ENCODE results near the gene KATNB1. TPM values are rescaled to one million over a fixed set of nuclear protein-coding genes. Genes with fewer than 3 reads are reported as not detected.

The KATNB1 gene
- polyA plus RNA-seq, 3 donors, result 16.9 to 35.6 (median 17.7) TPM

- Histone ChIP-seq H3K9ac (ENCODE audit: insufficient read depth, low read length, poor library complexity, severe bottlenecking) (no peak overlapping the region), H3K36me3 (replicated peaks in 1 of 2; ENCODE audit: control insufficient read depth in 1 of 2, insufficient read depth in 2 of 2, low read length in 2 of 2) (no peaks in the 10 kb centered on the region), H3K79me2 (ENCODE audit: insufficient read depth, low read length) (no peaks in the 10 kb centered on the region), H3K9me3 (replicated peaks in 1 of 2; ENCODE audit: control insufficient read depth in 1 of 2, insufficient read depth in 1 of 2, low read length in 2 of 2) (no peaks in the 10 kb centered on the region), H3K27me3 (ENCODE audit: control insufficient read depth in 2 of 2, insufficient read depth in 2 of 2, low read length in 2 of 2) (no peaks in the 10 kb centered on the region), H3K4me3 (replicated peaks in 1 of 3; ENCODE audit: low read depth in 2 of 3, low read length in 3 of 3) (no peak overlapping the region), H3K27ac (ENCODE audit: low read depth in 1 of 2, low read length in 2 of 2) (no peak overlapping the region), H4K20me1 (ENCODE audit: insufficient read depth, low read length) (no peaks in the 10 kb centered on the region), H2AFZ (ENCODE audit: insufficient read depth, low read depth, low read length, poor library complexity, severe bottlenecking) (no peak overlapping the region), H3K4me2 (replicated peaks; ENCODE audit: extremely low read depth, low read length, poor library complexity, severe bottlenecking) (no peak overlapping the region), H3K4me1 (ENCODE audit: control insufficient read depth in 1 of 2, insufficient read depth in 2 of 2, low read length in 2 of 2) (no peaks in the 10 kb centered on the region)
- no peak overlapping the region for H3K4me3 Mint-ChIP-seq
- H3K9me3 Mint-ChIP-seq, result peaks cover 0 to 2% (median 0%) of the 10 kb centered on the region in 7 donors
- H3K27me3 Mint-ChIP-seq (ENCODE audit: low read depth in 3 of 3), result peaks cover 0 to 2% (median 2%) of the 10 kb centered on the region in 3 donors
- TF ChIP-seq, protein P1, sequence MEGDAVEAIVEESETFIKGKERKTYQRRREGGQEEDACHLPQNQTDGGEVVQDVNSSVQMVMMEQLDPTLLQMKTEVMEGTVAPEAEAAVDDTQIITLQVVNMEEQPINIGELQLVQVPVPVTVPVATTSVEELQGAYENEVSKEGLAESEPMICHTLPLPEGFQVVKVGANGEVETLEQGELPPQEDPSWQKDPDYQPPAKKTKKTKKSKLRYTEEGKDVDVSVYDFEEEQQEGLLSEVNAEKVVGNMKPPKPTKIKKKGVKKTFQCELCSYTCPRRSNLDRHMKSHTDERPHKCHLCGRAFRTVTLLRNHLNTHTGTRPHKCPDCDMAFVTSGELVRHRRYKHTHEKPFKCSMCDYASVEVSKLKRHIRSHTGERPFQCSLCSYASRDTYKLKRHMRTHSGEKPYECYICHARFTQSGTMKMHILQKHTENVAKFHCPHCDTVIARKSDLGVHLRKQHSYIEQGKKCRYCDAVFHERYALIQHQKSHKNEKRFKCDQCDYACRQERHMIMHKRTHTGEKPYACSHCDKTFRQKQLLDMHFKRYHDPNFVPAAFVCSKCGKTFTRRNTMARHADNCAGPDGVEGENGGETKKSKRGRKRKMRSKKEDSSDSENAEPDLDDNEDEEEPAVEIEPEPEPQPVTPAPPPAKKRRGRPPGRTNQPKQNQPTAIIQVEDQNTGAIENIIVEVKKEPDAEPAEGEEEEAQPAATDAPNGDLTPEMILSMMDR (IDR thresholded peaks at IDR 0.05), result no peak
- H3K4me1 Mint-ChIP-seq, result no peaks in the 10 kb centered on the region
- H3K36me3 Mint-ChIP-seq, result no peaks in the 10 kb centered on the region
- no peak for DNase-seq
- WGBS (ENCODE audit: insufficient coverage), result 74% methylated on average over 5 of the region's 12 CpGs
- intact Hi-C loops (cut with micrococcal nuclease), result no loop called here
- H3K27ac Mint-ChIP-seq, result peak overlapping the region in 1 of 7 donors; percentile 6
Measured at GRCh38 chr16:57774705-57775285, 39.2 kb downstream of the KATNB1 start.

GRCh38 chr16:57775661-57776469 is 40.3 kb downstream of the KATNB1 start:
- Histone ChIP-seq H3K4me1 (ENCODE audit: control insufficient read depth in 1 of 2, insufficient read depth in 2 of 2, low read length in 2 of 2) (no peaks in the 10 kb centered on the region), H3K4me3 (replicated peaks in 1 of 3; ENCODE audit: low read depth in 2 of 3, low read length in 3 of 3) (no peak overlapping the region), H3K9ac (ENCODE audit: insufficient read depth, low read length, poor library complexity, severe bottlenecking) (no peak overlapping the region), H2AFZ (ENCODE audit: insufficient read depth, low read depth, low read length, poor library complexity, severe bottlenecking) (no peak overlapping the region), H4K20me1 (ENCODE audit: insufficient read depth, low read length) (no peaks in the 10 kb centered on the region), H3K79me2 (ENCODE audit: insufficient read depth, low read length) (no peaks in the 10 kb centered on the region), H3K27ac (ENCODE audit: low read depth in 1 of 2, low read length in 2 of 2) (no peak overlapping the region), H3K27me3 (ENCODE audit: control insufficient read depth in 2 of 2, insufficient read depth in 2 of 2, low read length in 2 of 2) (no peaks in the 10 kb centered on the region), H3K36me3 (replicated peaks in 1 of 2; ENCODE audit: control insufficient read depth in 1 of 2, insufficient read depth in 2 of 2, low read length in 2 of 2) (no peaks in the 10 kb centered on the region), H3K9me3 (replicated peaks in 1 of 2; ENCODE audit: control insufficient read depth in 1 of 2, insufficient read depth in 1 of 2, low read length in 2 of 2) (no peaks in the 10 kb centered on the region), H3K4me2 (replicated peaks; ENCODE audit: extremely low read depth, low read length, poor library complexity, severe bottlenecking) (no peak overlapping the region)
- TF ChIP-seq, protein P1 (IDR thresholded peaks at IDR 0.05), result no peak
- Mint-ChIP-seq H3K9me3 (peaks cover 0 to 2% (median 0%) of the 10 kb centered on the region in 7 donors), H3K4me3 (no peak overlapping the region), H3K27ac (no peak overlapping the region), H3K4me1 (no peaks in the 10 kb centered on the region), H3K36me3 (no peaks in the 10 kb centered on the region), H3K27me3 (ENCODE audit: low read depth in 3 of 3) (peaks cover 0 to 3% (median 0%) of the 10 kb centered on the region in 3 donors)
- DNase-seq, result no peak
- WGBS (ENCODE audit: insufficient coverage), result 84% methylated on average over 20 of the region's 23 CpGs
- intact Hi-C loops (cut with micrococcal nuclease), result no loop called here

All from CD14-positive monocyte (primary cell).